ENCODE results near the gene BOLA2B.

GRCh38 chr16:30180741-30181140, 12.7 kb downstream of the BOLA2B start:
- TF ChIP-seq POLR2AphosphoS5 (IDR thresholded peaks at IDR 0.05; ENCODE audit: low read depth, low read length): no peak
- no peak for TF ChIP-seq POLR2A (IDR thresholded peaks at IDR 0.05; ENCODE audit: low read depth, low read length)
- no peak for TF ChIP-seq SPI1 (IDR thresholded peaks at IDR 0.05; ENCODE audit: low read depth, low read length)

All from GM12891 (cell line).